ENCODE results near the gene ROBO1. TPM values are rescaled to one million over a fixed set of nuclear protein-coding genes. Genes with fewer than 3 reads are reported as not detected.

ROBO1 gene
- total and polyA plus RNA-seq, 2 of the 13 experiments (the other 11 are each of a cell fraction or from before 2014, with no cell fraction given), result 52.2 to 71.0 TPM

DNA sequence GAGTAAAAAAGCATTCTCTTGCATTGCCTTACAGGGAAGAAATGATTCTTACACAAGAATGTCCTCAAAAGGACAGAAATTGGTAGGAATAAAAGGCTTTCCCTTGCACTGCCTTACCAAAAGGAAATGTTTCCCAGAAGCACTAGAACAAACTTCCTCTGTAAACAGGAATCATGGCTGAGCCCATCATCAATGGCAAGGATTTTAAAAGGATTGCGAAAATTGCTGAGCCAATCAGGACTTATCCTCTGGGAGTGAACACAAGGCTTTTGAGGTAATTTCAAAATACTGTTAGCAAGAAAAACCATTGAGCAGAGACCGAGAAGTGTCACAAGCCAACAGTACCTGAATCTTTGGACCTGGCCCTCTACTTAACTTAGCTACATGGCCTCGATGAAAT, 897.3 kb downstream of the ROBO1 start (continued):
- TF ChIP-seq, protein P1, sequence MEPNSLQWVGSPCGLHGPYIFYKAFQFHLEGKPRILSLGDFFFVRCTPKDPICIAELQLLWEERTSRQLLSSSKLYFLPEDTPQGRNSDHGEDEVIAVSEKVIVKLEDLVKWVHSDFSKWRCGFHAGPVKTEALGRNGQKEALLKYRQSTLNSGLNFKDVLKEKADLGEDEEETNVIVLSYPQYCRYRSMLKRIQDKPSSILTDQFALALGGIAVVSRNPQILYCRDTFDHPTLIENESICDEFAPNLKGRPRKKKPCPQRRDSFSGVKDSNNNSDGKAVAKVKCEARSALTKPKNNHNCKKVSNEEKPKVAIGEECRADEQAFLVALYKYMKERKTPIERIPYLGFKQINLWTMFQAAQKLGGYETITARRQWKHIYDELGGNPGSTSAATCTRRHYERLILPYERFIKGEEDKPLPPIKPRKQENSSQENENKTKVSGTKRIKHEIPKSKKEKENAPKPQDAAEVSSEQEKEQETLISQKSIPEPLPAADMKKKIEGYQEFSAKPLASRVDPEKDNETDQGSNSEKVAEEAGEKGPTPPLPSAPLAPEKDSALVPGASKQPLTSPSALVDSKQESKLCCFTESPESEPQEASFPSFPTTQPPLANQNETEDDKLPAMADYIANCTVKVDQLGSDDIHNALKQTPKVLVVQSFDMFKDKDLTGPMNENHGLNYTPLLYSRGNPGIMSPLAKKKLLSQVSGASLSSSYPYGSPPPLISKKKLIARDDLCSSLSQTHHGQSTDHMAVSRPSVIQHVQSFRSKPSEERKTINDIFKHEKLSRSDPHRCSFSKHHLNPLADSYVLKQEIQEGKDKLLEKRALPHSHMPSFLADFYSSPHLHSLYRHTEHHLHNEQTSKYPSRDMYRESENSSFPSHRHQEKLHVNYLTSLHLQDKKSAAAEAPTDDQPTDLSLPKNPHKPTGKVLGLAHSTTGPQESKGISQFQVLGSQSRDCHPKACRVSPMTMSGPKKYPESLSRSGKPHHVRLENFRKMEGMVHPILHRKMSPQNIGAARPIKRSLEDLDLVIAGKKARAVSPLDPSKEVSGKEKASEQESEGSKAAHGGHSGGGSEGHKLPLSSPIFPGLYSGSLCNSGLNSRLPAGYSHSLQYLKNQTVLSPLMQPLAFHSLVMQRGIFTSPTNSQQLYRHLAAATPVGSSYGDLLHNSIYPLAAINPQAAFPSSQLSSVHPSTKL (CRISPR knock-in tag; IDR thresholded peaks at IDR 0.05), result peak; percentile 74
- TF ChIP-seq, protein P2, sequence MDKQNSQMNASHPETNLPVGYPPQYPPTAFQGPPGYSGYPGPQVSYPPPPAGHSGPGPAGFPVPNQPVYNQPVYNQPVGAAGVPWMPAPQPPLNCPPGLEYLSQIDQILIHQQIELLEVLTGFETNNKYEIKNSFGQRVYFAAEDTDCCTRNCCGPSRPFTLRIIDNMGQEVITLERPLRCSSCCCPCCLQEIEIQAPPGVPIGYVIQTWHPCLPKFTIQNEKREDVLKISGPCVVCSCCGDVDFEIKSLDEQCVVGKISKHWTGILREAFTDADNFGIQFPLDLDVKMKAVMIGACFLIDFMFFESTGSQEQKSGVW (CRISPR knock-in tag; IDR thresholded peaks at IDR 0.05; ENCODE audit: borderline replicate concordance), result no peak
- TF ChIP-seq SOX5 (CRISPR knock-in tag; IDR thresholded peaks at IDR 0.05; ENCODE audit: borderline replicate concordance) (peak; percentile 73; the same call in 1 of the 2 replicates), SOX6 (IDR thresholded peaks at IDR 0.05) (no peak), SOX6 (CRISPR knock-in tag; IDR thresholded peaks at IDR 0.05) (peak; percentile 83), NCOA2 (CRISPR knock-in tag; IDR thresholded peaks at IDR 0.05) (peak; percentile 56), POGZ (CRISPR knock-in tag; IDR thresholded peaks at IDR 0.05) (peak; percentile 90), CEBPG (CRISPR knock-in tag; IDR thresholded peaks at IDR 0.05) (peak; percentile 77), TGIF2 (CRISPR knock-in tag; IDR thresholded peaks at IDR 0.05) (0 out of 2 replicates have a peak, but pooled peaks have one; percentile 44), KDM6A (CRISPR knock-in tag; IDR thresholded peaks at IDR 0.05; ENCODE audit: low read depth) (no peak), ZNF644 (CRISPR knock-in tag; IDR thresholded peaks at IDR 0.05; ENCODE audit: low read depth) (peak; percentile 90), PPARG (CRISPR knock-in tag; conservative IDR thresholded peaks at IDR 0.05) (no peak), RARA (CRISPR knock-in tag; IDR thresholded peaks at IDR 0.05) (0 out of 2 replicates have a peak, but pooled peaks have one; percentile 10), NCOR1 (IDR thresholded peaks at IDR 0.05; ENCODE audit: borderline replicate concordance, low read length) (no peak), ETV5 (CRISPR knock-in tag; IDR thresholded peaks at IDR 0.05; ENCODE audit: borderline replicate concordance) (peak; percentile 45; the same call in 1 of the 2 replicates), KDM1A (CRISPR knock-in tag; IDR thresholded peaks at IDR 0.05) (0 out of 2 replicates have a peak, but pooled peaks have one; percentile 23), NFYC (CRISPR knock-in tag; IDR thresholded peaks at IDR 0.05) (peak; percentile 71), CEBPB (IDR thresholded peaks at IDR 0.05; ENCODE audit: borderline replicate concordance, low read depth, low read length) (peak; percentile 75; the same call in 1 of the 2 replicates), ZMYM4 (CRISPR knock-in tag; IDR thresholded peaks at IDR 0.05) (peak; percentile 95), REL (CRISPR knock-in tag; conservative IDR thresholded peaks at IDR 0.05) (no peak), YY1 (IDR thresholded peaks at IDR 0.05; ENCODE audit: insufficient read depth, insufficient replicate concordance, low read depth, low read length) (peak; percentile 36), SOX13 (IDR thresholded peaks at IDR 0.05) (no peak), SOX13 (CRISPR knock-in tag; conservative IDR thresholded peaks at IDR 0.05 in 1 of 2, IDR thresholded peaks at IDR 0.05 in 1 of 2) (peak in 1 of 2 experiments; percentile 71; a peak in 2 of 4 replicates)
- TF ChIP-seq, protein P3, sequence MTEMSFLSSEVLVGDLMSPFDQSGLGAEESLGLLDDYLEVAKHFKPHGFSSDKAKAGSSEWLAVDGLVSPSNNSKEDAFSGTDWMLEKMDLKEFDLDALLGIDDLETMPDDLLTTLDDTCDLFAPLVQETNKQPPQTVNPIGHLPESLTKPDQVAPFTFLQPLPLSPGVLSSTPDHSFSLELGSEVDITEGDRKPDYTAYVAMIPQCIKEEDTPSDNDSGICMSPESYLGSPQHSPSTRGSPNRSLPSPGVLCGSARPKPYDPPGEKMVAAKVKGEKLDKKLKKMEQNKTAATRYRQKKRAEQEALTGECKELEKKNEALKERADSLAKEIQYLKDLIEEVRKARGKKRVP (CRISPR knock-in tag; IDR thresholded peaks at IDR 0.05), result 0 out of 4 replicates have a peak, but pooled peaks of 1 of the 2 experiments have one; percentile 23
- TF ChIP-seq, protein P4, sequence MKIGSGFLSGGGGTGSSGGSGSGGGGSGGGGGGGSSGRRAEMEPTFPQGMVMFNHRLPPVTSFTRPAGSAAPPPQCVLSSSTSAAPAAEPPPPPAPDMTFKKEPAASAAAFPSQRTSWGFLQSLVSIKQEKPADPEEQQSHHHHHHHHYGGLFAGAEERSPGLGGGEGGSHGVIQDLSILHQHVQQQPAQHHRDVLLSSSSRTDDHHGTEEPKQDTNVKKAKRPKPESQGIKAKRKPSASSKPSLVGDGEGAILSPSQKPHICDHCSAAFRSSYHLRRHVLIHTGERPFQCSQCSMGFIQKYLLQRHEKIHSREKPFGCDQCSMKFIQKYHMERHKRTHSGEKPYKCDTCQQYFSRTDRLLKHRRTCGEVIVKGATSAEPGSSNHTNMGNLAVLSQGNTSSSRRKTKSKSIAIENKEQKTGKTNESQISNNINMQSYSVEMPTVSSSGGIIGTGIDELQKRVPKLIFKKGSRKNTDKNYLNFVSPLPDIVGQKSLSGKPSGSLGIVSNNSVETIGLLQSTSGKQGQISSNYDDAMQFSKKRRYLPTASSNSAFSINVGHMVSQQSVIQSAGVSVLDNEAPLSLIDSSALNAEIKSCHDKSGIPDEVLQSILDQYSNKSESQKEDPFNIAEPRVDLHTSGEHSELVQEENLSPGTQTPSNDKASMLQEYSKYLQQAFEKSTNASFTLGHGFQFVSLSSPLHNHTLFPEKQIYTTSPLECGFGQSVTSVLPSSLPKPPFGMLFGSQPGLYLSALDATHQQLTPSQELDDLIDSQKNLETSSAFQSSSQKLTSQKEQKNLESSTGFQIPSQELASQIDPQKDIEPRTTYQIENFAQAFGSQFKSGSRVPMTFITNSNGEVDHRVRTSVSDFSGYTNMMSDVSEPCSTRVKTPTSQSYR (CRISPR knock-in tag; IDR thresholded peaks at IDR 0.05; ENCODE audit: borderline replicate concordance), result no peak
